Activated CD8-positive, alpha-beta memory T cell treated with anti-CD3 and anti-CD28 coated beads for 4 hours (primary cell): ENCODE results near the gene CALD1.

Source experiments
- DNase-seq, 2 donors: peaks; one replicate each; pipeline ENCODE4 v3.0.0-alpha.2; 2020; ENCODE audit warnings: low read depth in 2 of 2

CALD1 gene

DNA sequence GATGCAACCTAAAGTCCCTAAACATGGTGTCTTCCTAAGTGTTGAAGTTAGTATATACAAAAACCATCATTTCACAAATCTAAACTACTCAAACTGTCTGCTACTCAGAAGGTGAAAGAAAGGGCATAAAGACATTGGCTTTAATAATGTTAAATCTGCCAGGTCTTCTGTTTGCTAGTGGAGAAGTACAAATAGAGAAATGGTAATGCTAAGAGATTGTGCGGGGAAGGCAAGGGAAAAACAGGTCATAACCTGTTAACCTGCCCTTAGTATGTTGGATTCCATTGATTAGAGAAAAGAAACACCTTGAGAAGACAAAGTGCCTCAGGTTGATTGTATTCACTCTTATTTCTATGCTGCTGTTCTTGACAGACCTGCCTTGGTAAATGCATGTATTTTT, 80.3 kb downstream of the CALD1 start:
- DNase-seq, result no peak

GRCh38 chr7:134865001-134865845, 85.8 kb downstream of the CALD1 start:
- peak in 1 of 2 donors; percentile 13 for DNase-seq

DNA sequence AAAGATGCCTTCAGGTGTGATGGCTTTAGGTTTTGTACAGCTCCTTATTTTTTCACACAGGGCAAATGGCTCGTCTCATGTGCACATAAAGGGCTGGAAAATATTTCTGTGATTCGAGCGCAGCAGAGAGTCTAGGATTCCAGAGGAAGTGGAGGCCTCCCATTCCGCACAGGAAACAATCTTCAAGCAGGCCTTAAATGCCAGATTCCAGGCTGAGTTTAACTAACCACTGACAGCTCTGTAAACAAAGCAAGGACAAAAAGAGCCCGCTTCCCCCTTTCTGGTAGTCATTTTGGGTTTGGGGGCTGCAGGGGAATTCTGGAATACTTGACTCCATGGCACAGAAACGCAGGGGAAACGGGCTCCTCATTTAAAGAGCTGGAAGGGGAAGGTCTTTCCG, 87.2 kb downstream of the CALD1 start:
- DNase-seq, result no peak

DNA sequence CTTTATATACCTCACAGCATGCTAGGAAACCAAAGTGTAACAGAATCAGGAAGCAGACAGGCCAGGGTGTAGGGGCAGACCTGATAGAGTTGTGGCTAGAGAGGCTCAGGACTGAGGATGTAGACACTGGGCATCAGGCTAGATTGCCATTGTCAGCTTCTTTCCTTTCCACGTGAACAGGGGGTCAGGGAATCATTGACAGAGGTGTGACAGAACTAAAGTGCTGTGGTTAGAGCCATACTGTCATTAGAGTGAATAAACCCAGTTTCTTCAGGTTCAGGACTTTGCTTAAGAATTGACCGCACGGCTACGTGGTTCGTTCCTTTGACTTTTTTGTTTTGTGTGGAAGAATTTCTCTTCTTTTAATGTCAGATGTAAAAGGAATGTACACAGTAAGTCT, 90.7 kb downstream of the CALD1 start:
- DNase-seq, result no peak

DNA sequence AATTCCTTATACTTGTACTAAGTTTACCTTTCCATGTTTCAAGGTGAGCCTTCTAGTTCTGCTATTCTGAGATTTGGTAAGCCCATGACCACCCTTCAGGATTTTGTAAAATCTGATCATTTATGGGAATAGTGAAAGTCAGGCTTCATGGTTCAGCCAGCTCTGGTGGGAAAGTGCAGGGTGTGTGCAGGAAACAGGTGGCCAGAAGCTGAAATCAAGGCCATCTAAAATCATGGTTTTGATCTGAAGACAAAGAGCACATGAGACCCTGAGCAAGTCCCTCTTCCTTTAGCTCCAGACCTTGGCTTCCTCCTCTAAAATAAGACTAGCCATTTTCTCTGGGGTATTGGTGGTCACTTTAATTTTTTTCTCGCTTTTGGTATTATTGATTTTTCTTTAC, 91.3 kb downstream of the CALD1 start:
- no peak for DNase-seq

DNA sequence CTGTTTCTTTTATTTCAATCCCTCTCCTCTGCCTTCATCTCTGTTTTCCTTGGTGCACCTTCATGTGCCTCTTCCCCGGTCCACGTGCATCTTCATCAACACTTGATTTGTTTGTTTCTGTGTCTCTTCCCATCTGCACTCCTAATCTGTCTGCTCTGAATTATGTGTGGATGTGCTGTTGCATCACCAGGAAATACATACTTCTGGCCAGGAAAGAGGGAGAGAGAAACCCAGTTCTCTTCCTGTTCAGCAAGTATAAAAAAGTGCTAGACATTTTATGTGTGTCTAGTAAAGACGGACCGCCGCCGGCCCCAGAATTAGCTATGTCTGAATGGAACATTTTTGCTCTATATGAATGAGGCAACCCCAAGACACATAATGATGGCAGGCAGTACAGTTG, 93.8 kb downstream of the CALD1 start:
- no peak for DNase-seq

DNA sequence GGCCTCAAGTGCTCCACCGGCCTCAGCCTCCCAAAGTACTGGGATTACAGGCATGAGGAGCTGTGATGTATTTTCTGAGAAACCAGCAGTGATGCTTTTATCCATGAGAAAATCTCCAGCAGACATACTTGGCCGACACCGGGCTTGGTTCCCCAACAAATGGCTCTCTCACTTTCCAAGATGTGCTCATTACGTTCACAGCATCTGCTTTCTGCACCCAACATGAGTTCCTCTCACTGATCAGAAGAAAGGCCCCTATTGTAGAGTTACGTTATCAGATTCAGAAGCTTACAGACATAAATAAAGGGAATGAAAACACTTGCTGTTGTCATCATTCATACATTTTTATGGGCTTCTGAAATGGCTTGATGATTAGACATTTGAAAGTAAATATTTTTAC, 95.0 kb downstream of the CALD1 start:
- DNase-seq, result no peak

- no peak for DNase-seq
Observed at GRCh38 chr7:134875867-134876266, 96.4 kb downstream of the CALD1 start.

GRCh38 chr7:134878746-134879357, 99.4 kb downstream of the CALD1 start:
- no peak for DNase-seq

- no peak for DNase-seq
Observed at GRCh38 chr7:134879815-134880475, 100.5 kb downstream of the CALD1 start.

DNA sequence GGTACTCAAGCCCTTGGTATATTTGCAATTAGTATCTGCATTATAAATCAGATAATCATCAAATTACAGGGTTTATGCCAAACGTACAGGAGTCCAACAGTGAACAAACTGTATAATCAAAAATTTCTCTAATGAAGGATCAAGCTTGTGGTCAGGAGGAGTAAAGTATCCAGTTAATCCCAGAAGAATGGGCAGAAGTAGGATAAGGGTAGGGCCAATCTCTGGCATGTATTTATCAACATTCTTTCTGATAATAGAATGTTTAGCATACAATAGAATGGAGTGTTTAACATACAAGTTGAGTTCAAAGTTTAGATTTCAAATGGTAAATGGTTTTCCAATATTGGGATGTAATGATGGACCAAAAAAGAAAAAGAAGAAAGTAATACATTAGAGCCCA, 103.0 kb downstream of the CALD1 start:
- DNase-seq, result no peak

GRCh38 chr7:134885967-134886352, 106.5 kb downstream of the CALD1 start:
- no peak for DNase-seq

DNA sequence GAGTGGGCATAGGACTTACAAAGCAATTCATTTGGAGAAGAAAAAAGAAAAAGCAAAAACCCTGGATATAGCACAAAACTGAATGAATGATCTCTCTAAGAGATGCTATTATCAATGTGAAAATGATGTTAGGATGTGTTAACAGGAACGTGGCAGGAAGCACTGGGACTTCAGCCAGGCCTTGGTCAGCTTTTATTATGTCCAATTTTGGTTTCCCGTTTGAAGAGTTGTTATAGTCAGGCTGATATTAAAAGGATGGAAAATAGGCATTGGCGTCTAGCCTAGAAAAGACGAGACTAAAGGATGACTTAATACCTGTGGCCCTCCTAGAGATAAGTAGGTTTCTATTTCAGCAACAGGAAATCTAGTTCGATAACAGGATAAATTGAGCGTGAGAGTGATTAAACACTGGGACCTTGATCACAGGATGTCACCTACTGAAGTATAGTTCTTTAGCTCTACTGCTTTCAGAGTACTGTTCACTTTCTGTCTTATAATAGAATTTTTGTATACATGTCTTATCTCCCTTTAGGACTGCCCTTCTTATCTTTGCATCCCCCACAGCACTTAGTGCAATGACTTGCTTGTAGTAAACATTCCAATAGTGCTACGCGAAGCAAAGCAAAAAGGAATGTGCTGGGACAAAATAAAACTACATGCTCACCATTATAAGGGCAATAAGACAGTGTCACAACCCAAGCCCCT, 107.1 kb downstream of the CALD1 start:
- no peak for DNase-seq

- DNase-seq, result no peak
Observed at GRCh38 chr7:134887523-134887922, 108.1 kb downstream of the CALD1 start.

- DNase-seq, result no peak
Observed at GRCh38 chr7:134888141-134888740, 108.8 kb downstream of the CALD1 start.

DNA sequence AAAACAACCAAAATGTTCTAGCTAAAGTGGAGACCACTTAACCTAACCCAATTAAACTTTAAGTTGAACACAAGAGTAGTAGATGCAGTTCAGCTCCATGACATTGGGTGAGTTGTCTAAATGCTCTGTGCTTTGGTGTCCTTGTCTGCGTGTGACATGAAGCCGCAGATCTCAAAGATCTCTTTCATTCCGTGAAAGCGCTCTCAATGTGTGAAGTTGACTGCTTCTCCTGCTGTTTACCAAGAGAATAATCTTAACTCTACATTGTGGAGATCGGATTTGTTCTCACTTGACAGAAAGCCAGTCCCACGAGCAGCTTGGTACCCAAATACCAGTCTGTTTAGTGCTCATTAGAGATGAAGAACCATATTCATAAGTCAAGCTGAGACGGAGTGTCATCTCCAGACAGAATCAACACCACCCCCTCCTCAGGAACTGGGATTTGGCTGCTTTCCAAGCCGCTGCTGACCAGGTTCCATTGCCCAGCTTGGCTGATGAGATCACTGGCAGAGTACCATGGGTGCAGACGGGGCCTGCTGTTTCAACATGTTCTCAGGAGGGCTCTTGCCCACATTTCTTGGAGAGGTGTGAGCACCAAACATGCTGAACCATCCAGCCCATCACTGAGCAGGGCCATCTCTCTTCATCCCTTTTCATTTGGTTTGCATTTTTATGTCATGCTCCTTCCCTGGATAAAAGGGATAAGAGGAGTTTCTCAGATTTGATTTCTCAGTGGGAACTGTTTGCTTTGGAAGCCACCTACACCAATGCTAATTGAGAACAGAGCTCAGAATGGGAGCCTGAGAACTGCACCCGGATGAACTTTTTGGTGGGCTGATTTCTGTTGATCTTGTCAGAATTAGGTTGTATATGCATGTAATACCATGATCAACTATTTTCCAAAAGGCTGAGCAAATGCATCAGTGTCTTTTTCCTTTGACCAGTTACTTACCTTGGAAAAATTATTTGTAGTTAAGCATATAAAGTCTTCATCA, 111.1 kb downstream of the CALD1 start:
- DNase-seq, result no peak

DNA sequence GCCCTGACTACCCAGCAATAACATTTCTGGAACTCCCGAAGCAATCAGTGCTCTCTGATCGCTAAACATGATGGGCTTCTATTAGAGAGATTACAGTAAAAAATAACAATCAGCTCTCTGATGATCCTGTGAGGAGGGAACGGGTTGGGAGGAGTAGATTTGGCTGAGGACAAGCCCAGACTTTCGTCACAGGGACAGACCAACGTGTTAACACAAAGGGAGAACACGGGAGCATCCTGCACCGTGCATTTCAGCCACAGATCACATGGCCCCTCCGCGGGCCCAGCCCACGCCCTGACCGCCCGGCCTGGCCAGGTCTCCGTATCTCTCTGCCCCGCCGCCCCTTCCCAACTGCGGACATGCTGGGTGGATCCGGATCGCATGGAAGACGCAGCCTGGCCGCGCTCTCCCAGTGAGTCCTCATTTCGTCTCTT, 111.8 kb downstream of the CALD1 start:
- DNase-seq, result no peak

DNA sequence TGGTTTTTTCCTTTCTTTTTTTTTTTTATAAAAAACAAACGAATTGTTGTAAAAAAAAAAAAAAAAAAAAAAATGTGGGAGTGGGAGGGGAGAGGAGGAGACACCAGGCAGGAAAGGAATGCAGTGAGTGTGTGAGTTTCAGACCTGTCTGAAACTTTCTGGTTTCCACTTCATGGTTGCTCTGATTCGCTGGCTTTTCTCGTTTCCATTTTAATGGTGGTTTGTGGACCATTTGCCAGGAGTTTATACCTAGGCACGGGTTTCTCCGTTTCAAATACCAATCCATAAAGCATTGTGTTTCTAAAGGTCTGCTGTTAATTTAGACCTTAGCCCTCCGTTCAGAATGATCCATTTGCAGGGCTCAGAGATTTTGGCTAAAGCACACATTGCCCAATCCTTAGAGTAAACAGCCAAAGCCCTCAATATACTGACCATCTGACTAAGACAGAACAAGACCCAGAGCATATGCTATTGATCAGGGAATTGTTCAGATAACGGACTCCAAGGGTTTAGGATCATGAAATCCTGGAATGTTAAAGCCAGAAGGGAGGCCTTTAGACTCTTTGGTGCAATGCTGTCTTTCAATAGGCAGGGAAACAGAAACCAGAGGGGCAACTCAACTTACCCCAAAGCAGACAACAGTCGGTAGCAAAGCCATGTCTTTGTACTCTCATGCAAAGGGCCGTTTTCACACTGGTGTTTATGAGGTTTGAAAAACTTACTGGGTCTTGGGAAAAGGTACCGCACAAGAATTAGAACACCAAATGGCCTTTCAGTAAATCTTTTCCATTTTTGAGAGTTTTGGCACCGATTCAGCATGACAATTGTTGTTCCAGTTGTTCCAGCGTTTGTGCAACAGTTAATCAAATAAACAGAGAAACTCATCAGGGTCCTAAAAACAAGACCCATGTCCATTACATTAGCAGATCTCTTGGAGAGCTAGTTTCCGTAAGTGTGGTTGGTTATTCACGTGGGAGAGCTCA, 112.6 kb downstream of the CALD1 start:
- DNase-seq, result no peak

GRCh38 chr7:134892963-134893362, 113.5 kb downstream of the CALD1 start:
- DNase-seq, result no peak
